ENCODE results near the gene OTUB1. TPM values are rescaled to one million over a fixed set of nuclear protein-coding genes. Genes with fewer than 3 reads are reported as not detected.

OTUB1 gene
- total and polyA plus RNA-seq, 2 of the 13 experiments (the other 11 are each of a cell fraction or from before 2014, with no cell fraction given): 58.8 to 130 TPM

GRCh38 chr11:63944987-63945386 lies 41.3 kb upstream of the OTUB1 start (continued):
- TF ChIP-seq E2F5 (CRISPR knock-in tag; conservative IDR thresholded peaks at IDR 0.05): no peak
- no peak for TF ChIP-seq NFKBIZ (CRISPR knock-in tag; IDR thresholded peaks at IDR 0.05)
- TF ChIP-seq MBNL3 (CRISPR knock-in tag; conservative IDR thresholded peaks at IDR 0.05): no peak
- 0 out of 2 replicates have a peak, but pooled peaks have one; percentile 39 for TF ChIP-seq NFKB2 (CRISPR knock-in tag; IDR thresholded peaks at IDR 0.05; ENCODE audit: borderline replicate concordance)
- no peak for TF ChIP-seq ZNF589 (CRISPR knock-in tag; conservative IDR thresholded peaks at IDR 0.05)
- TF ChIP-seq ATF7 (IDR thresholded peaks at IDR 0.05): no peak
- TF ChIP-seq ATF7 (CRISPR knock-in tag; IDR thresholded peaks at IDR 0.05): no peak
- peak; percentile 27; the same call in 1 of the 2 replicates for TF ChIP-seq ZNF143 (CRISPR knock-in tag; IDR thresholded peaks at IDR 0.05)
- peak; percentile 59 for TF ChIP-seq NR2F6 (IDR thresholded peaks at IDR 0.05)
- TF ChIP-seq NR2F6 (CRISPR knock-in tag; IDR thresholded peaks at IDR 0.05): peak; percentile 77
- TF ChIP-seq HDAC2 (CRISPR knock-in tag; IDR thresholded peaks at IDR 0.05): 0 out of 2 replicates have a peak, but pooled peaks have one; percentile 25
- TF ChIP-seq ZBTB34 (CRISPR knock-in tag; IDR thresholded peaks at IDR 0.05): no peak
- no peak for TF ChIP-seq ZNF432 (CRISPR knock-in tag; IDR thresholded peaks at IDR 0.05; ENCODE audit: borderline replicate concordance)
- peak; percentile 74; the same call in 1 of the 2 replicates for TF ChIP-seq TGIF2 (CRISPR knock-in tag; IDR thresholded peaks at IDR 0.05)
- 0 out of 2 replicates have a peak, but pooled peaks have one; percentile 39 for TF ChIP-seq ZNF670 (CRISPR knock-in tag; IDR thresholded peaks at IDR 0.05; ENCODE audit: borderline replicate concordance)
- 0 out of 2 replicates have a peak, but pooled peaks have one; percentile 48 for TF ChIP-seq KDM6A (CRISPR knock-in tag; IDR thresholded peaks at IDR 0.05; ENCODE audit: low read depth)
- TF ChIP-seq PAXIP1 (CRISPR knock-in tag; conservative IDR thresholded peaks at IDR 0.05): peak; percentile 67
- 0 out of 2 replicates have a peak, but pooled peaks have one; percentile 35 for TF ChIP-seq ERF (CRISPR knock-in tag; IDR thresholded peaks at IDR 0.05)
- TF ChIP-seq GATAD2A (CRISPR knock-in tag; IDR thresholded peaks at IDR 0.05): peak; percentile 46; the same call in 1 of the 2 replicates
- TF ChIP-seq DMAP1 (CRISPR knock-in tag; IDR thresholded peaks at IDR 0.05): 0 out of 2 replicates have a peak, but pooled peaks have one; percentile 21
- TF ChIP-seq CREB1 (IDR thresholded peaks at IDR 0.05): no peak
- TF ChIP-seq CREB1 (CRISPR knock-in tag; IDR thresholded peaks at IDR 0.05): 0 out of 2 replicates have a peak, but pooled peaks have one; percentile 35
- TF ChIP-seq ARNTL (CRISPR knock-in tag; IDR thresholded peaks at IDR 0.05): peak; percentile 41; the same call in 1 of the 2 replicates
- TF ChIP-seq ZNF660 (CRISPR knock-in tag; IDR thresholded peaks at IDR 0.05; ENCODE audit: borderline replicate concordance, low read depth): no peak
- TF ChIP-seq TFAP4 (IDR thresholded peaks at IDR 0.05; ENCODE audit: borderline replicate concordance, low read depth): peak; percentile 41; the same call in 1 of the 2 replicates
- 0 out of 4 replicates have a peak, but pooled peaks of 1 of the 2 experiments have one; percentile 29 for TF ChIP-seq POLR2A (IDR thresholded peaks at IDR 0.05; ENCODE audit: insufficient read depth in 1 of 2, low read depth in 2 of 2, low read length in 2 of 2)
- TF ChIP-seq MTF2 (CRISPR knock-in tag; IDR thresholded peaks at IDR 0.05; ENCODE audit: borderline replicate concordance): no peak
- no peak for TF ChIP-seq LCORL (IDR thresholded peaks at IDR 0.05)
- peak; percentile 48 for TF ChIP-seq LCORL (CRISPR knock-in tag; IDR thresholded peaks at IDR 0.05)
